Testis (tissue), 3 donors: Measurements from ENCODE around the gene ATP7B. TPM values are rescaled to one million over a fixed set of nuclear protein-coding genes. Genes with fewer than 3 reads are reported as not detected.

Source experiments
- DNase-seq: peaks from one replicate; pipeline ENCODE4 v3.0.0-alpha.2; 2019
- H3K27ac ChIP-seq, 2 donors: fragments of 200-600 bp; sonication (generic); one replicate each; pipeline ENCODE4 v1.5.1; 2019
- H3K27me3 ChIP-seq: fragments of 200-600 bp; sonication (generic); one replicate; pipeline ENCODE4 v1.5.1; 2019
- H3K36me3 ChIP-seq: fragments of 200-600 bp; sonication (generic); one replicate; pipeline ENCODE4 v1.5.1; 2017; ENCODE audit warnings: low read depth; ENCODE audit errors: missing control alignments
- H3K4me1 ChIP-seq: fragments of 200-600 bp; sonication (generic); one replicate; pipeline ENCODE4 v1.5.1; 2019
- H3K4me3 ChIP-seq, 2 donors: fragments of 200-600 bp; sonication (generic); one replicate each; pipeline ENCODE4 v1.5.1; 2017 to 2019
- H3K9me3 ChIP-seq: fragments of 200-600 bp; sonication (generic); one replicate; pipeline ENCODE4 v1.5.1; 2017
- POLR2A ChIP-seq: fragments of 450-650 bp; IDR thresholded peaks from one replicate; pipeline ENCODE4 v1.6.1; 2017; ENCODE audit warnings: antibody characterized with exemption, mild to moderate bottlenecking, moderate library complexity
- WGBS, 2 donors: methylation state at CpG; one replicate each; pipeline ENCODE4 v1.1.5; 2018; 5-methylcytosine and 5-hydroxymethylcytosine counted together
- intact Hi-C: fragments of 100-400 bp; cut with DNase I; formaldehyde crosslinking; loops from one replicate; pipeline ENCODE4 v1.15.1; 2023; ENCODE audit warnings: low total_unique reads
- polyA plus RNA-seq: library from polyadenylated mRNA; stranded (reverse); fragments of 350-450 nt; fragmentation: Illumina TruSeq; extraction: RNeasy Lipid Tissue Mini Kit (QIAGEN cat#74804); gene quantifications from one replicate; pipeline ENCODE4 v1.2.3, GENCODE V29; 2014; ENCODE audit warnings: low read depth, low replicate concordance; ENCODE audit not compliant: insufficient read depth
- total RNA-seq, 2 donors: library from RNA; depleted of rRNA; stranded (reverse); fragments of >200 nt; gene quantifications; one replicate each; pipeline ENCODE4 v1.2.3, GENCODE V29; 2016
- TF ChIP-seq, protein P1 (sequence below), 3 experiments: fragments of 450-650 bp in 2 of 3; fragments of 200-600 bp in 1 of 3; sonication (generic) in 1 of 3; IDR thresholded peaks; one replicate each; pipeline ENCODE4 v1.5.1; 2016 to 2019; ENCODE audit warnings: antibody characterized with exemption in 3 of 3, mild to moderate bottlenecking in 2 of 3, moderate library complexity in 1 of 3

The ATP7B gene
- total and polyA plus RNA-seq, 3 donors from 2014 or later = 18.7 to 47.9 (median 41.3) TPM

DNA sequence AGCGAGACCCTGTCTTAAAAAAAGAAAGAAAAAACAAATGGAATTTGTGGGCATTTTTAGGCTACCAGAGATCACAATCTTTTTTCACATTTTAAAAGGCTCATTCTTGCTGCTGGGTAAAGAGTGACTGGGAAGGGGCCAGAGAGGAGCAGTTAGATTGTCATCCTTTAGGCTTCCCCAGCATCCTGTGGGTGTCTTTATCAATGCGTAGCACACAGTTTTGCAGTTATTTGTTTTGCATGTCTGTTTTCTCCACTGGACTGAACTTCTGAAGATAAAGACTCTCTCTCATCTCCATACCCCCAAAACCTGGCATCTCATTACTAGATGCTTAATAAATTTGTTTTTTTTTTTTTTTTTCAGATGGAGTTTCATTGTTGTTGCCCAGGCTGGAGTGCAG is 11.1 kb upstream of the ATP7B start:
- no peaks in the 10 kb centered on the region for H3K36me3 ChIP-seq
- TF ChIP-seq, protein P1, sequence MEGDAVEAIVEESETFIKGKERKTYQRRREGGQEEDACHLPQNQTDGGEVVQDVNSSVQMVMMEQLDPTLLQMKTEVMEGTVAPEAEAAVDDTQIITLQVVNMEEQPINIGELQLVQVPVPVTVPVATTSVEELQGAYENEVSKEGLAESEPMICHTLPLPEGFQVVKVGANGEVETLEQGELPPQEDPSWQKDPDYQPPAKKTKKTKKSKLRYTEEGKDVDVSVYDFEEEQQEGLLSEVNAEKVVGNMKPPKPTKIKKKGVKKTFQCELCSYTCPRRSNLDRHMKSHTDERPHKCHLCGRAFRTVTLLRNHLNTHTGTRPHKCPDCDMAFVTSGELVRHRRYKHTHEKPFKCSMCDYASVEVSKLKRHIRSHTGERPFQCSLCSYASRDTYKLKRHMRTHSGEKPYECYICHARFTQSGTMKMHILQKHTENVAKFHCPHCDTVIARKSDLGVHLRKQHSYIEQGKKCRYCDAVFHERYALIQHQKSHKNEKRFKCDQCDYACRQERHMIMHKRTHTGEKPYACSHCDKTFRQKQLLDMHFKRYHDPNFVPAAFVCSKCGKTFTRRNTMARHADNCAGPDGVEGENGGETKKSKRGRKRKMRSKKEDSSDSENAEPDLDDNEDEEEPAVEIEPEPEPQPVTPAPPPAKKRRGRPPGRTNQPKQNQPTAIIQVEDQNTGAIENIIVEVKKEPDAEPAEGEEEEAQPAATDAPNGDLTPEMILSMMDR (IDR thresholded peaks at IDR 0.05) = no peak
- no peak for TF ChIP-seq POLR2A
- no peaks in the 10 kb centered on the region for H3K9me3 ChIP-seq
- H3K4me3 ChIP-seq = no peak overlapping the region
- no peaks in the 10 kb centered on the region for H3K27me3 ChIP-seq
- 93 to 96% methylated on average over 2 of the region's 2 CpGs for WGBS, 2 donors
- H3K4me1 ChIP-seq = no peaks in the 10 kb centered on the region
- intact Hi-C loops = no loop called here
- H3K27ac ChIP-seq = no peak overlapping the region
- DNase-seq = no peak

DNA sequence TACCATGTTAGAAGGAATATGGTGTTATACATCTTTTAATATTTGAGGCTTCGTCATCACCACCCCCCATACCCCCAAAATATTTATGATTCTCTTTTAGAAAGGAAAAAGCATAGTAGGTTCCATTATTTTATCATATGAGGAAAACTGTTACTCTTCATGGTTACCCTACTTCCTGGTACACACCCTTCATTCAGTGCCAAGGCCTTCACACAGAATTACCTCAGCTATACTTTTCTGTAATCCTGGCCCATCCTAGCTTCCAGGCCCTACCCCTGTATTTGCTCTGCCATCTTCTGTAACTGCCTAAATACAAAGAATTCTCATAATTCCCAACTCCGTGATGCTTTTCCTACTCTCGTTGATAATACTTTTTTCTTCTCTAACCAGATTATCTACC is 8.9 kb upstream of the ATP7B start:
- intact Hi-C loops = no loop called here
- no peaks in the 10 kb centered on the region for H3K27me3 ChIP-seq
- no peaks in the 10 kb centered on the region for H3K9me3 ChIP-seq
- H3K27ac ChIP-seq = no peak overlapping the region
- no peak overlapping the region for H3K4me3 ChIP-seq
- TF ChIP-seq, protein P1 (IDR thresholded peaks at IDR 0.05) = no peak
- no peak for TF ChIP-seq POLR2A
- H3K36me3 ChIP-seq = no peaks in the 10 kb centered on the region
- DNase-seq = no peak
- H3K4me1 ChIP-seq = no peaks in the 10 kb centered on the region
- 94 to 97% methylated on average over 3 of the region's 3 CpGs for WGBS, 2 donors

DNA sequence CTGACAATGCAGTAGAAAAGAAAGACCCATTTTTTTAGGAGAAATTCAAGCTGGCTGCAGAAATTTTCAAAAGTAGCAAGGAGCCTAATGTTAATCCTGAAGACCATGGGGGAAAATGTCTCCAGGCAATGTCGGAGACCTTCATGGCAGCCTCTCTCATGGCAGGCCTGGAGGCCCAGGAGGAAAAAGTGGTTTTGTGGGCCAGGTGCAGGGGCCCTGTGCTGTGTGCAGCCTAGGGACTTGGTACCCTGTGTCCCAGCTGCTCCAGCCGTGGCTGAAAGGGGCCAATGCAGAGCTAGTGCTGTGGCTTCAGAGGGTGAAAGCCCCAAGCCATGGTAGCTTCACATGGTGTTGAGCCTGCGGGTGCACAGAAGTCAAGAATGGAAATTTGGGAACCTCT is 5.0 kb upstream of the ATP7B start:
- intact Hi-C loops = no loop called here
- TF ChIP-seq, protein P1 (IDR thresholded peaks at IDR 0.05) = no peak
- no peak for TF ChIP-seq POLR2A
- WGBS, 2 donors = 89 to 98% methylated on average over 3 of the region's 3 CpGs
- Histone ChIP-seq H3K27me3 (no peaks in the 10 kb centered on the region), H3K9me3 (no peaks in the 10 kb centered on the region), H3K27ac (no peak overlapping the region), H3K36me3 (no peaks in the 10 kb centered on the region), H3K4me1 (no peaks in the 10 kb centered on the region), H3K4me3 (no peak overlapping the region)
- DNase-seq = no peak

DNA sequence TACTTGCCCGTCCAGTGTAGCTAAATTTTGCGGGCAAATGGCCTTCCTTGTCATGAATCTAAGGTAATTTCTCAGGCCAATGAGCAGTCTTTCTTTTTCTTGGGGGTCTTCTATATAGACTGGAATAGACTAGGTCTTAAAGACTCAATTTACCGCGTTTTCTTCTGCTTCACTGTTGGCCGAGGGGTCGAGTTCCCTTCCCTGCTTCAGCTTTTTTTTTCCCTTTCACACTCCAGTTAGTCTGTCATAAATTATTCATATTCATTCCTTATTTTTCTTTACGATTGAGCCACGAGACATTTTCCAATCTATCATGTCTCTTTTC is 1.2 kb upstream of the ATP7B start:
- Histone ChIP-seq H3K27me3 (no peaks in the 10 kb centered on the region), H3K36me3 (no peaks in the 10 kb centered on the region), H3K4me3 (peak overlapping the region; percentile 90 to 97), H3K27ac (peak overlapping the region; percentile 51 to 85), H3K9me3 (no peaks in the 10 kb centered on the region), H3K4me1 (peaks cover 5% of the 10 kb centered on the region)
- TF ChIP-seq, protein P1 (IDR thresholded peaks at IDR 0.05) = no peak
- no peak for TF ChIP-seq POLR2A
- no peak for DNase-seq
- intact Hi-C loops = no loop called here
- 0 to 2% methylated on average over 8 of the region's 8 CpGs for WGBS, 2 donors

DNA sequence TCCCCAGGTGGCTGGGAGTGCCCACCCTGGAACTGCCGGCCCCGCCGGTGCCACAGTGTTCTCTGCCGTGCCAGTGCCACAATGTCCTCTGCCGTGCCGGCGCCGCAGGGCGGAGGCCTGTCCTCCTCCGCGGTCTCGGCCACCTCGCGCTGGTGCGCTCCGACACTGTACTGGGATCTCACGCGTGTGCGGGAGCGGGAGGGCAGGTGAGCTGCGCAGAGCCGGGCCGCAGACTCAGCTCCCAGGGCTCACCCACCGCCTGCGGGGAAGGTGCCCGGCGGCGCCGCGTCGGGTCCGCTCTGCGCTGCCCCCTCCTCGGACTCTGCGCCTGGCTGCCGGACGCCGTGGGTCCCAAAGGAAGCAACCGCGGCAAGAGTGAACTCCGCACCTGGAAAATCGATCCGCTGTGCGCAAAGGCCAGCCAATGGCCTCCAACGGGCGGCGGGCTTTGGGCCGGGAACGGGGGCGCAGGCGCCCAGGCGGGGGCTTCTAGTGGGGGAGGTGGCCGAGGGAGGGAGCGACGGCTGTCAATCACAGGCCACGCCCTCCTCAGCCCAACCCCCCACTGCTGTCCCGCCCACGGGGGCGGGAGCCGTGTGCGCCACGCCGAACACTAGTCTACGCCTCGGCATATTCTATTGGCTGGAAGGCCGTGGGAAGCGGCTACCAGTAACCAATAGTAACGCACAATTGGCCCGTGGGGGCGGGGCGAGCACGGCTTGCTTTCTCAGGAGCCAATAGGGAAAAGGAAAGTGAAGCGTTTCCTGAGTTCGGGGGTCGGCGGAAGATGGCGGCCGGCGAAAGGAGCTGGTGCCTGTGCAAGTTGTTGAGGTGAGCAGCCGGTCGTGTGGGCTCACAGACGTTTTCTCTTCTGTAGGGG is 622 bp upstream of the ATP7B start, which contains the start of gene ALG11:
ALG11 (plus strand) TSS at position 767 of the 880 bp plus-strand sequence; CDS start at position 788, 21 bp downstream.
- peak; percentile 100 for DNase-seq
- Histone ChIP-seq H3K27ac (peak within 1 kb of the TSS; percentile 51 to 85), H3K36me3 (no peaks in the 10 kb centered on the region), H3K4me1 (peaks cover 5% of the 10 kb centered on the region), H3K27me3 (no peaks in the 10 kb centered on the region), H3K9me3 (no peaks in the 10 kb centered on the region), H3K4me3 (peak within 1 kb of the TSS; percentile 90 to 97)
- intact Hi-C loops = no loop called here
- TF ChIP-seq, protein P1 (IDR thresholded peaks at IDR 0.05) = no peak
- no peak for TF ChIP-seq POLR2A
- WGBS, 2 donors = 0% methylated on average over 33 to 62 of the region's 82 CpGs
